ENCODE measurements around the gene TMEM54. TPM values are rescaled to one million over a fixed set of nuclear protein-coding genes. Genes with fewer than 3 reads are reported as not detected.
A peak's percentile ranks its signal among the peaks of the same experiment; 100 is the strongest.

Gene TMEM54
- total and polyA plus RNA-seq, 10 of the 15 experiments (the other 5 are each of a cell fraction or from before 2014, with no cell fraction given), result 0.07 to 0.94 (median 0.56) TPM; not detected in 1

- TF ChIP-seq NKRF (conservative IDR thresholded peaks at IDR 0.05), result no peak
- no peak for TF ChIP-seq MEF2B (IDR thresholded peaks at IDR 0.05; ENCODE audit: partially characterized antibody, poor library complexity, severe bottlenecking)
- no peak for TF ChIP-seq MYB (IDR thresholded peaks at IDR 0.05; ENCODE audit: borderline replicate concordance, low read depth, low read length)
- TF ChIP-seq NR2C2 (IDR thresholded peaks at IDR 0.05; ENCODE audit: borderline replicate concordance, control insufficient read depth, insufficient read length, low read depth), result no peak
- no peak for TF ChIP-seq SREBF2 (IDR thresholded peaks at IDR 0.05; ENCODE audit: low read length)
- peak; percentile 98 for TF ChIP-seq REST (IDR thresholded peaks at IDR 0.05; ENCODE audit: low read depth, low read length)
- no peak for TF ChIP-seq MXI1 (IDR thresholded peaks at IDR 0.05; ENCODE audit: low read depth, low read length)
- TF ChIP-seq NRF1 (conservative IDR thresholded peaks at IDR 0.05; ENCODE audit: low read depth, low read length), result no peak
- no peak for TF ChIP-seq RB1 (IDR thresholded peaks at IDR 0.05; ENCODE audit: borderline replicate concordance)
These were observed 15.0 kb downstream of the TMEM54 start, which contains the start of gene HPCA (continued) for GRCh38 chr1:32886004-32886827.

Measured in GM12878 (cell line).